Suprapubic skin (tissue), 4 donors: ENCODE data around the gene DNAJB1. TPM values are rescaled to one million over a fixed set of nuclear protein-coding genes. Genes with fewer than 3 reads are reported as not detected.

Experiments used
- DNase-seq, 2 donors: peaks; one replicate each; pipeline ENCODE4 v3.0.0-alpha.2; 2019; ENCODE audit warnings: low spot score in 2 of 2
- H3K27ac ChIP-seq: fragments of 200-600 bp; sonication (generic); one replicate; pipeline ENCODE4 v1.5.1; 2019
- H3K27me3 ChIP-seq: fragments of 200-600 bp; sonication (generic); one replicate; pipeline ENCODE4 v1.5.1; 2019
- H3K36me3 ChIP-seq: fragments of 200-600 bp; sonication (generic); one replicate; pipeline ENCODE4 v1.5.1; 2019
- H3K4me1 ChIP-seq: fragments of 200-600 bp; sonication (generic); one replicate; pipeline ENCODE4 v1.5.1; 2019
- H3K4me3 ChIP-seq: fragments of 200-600 bp; sonication (generic); one replicate; pipeline ENCODE4 v1.5.1; 2019; ENCODE audit warnings: mild to moderate bottlenecking
- H3K9me3 ChIP-seq: fragments of 200-600 bp; sonication (generic); one replicate; pipeline ENCODE4 v1.5.1; 2019
- CTCF ChIP-seq, 2 donors: fragments of 200-600 bp in 1 of 2; fragments of 450-650 bp in 1 of 2; sonication (generic) in 1 of 2; IDR thresholded peaks; one replicate each; pipeline ENCODE4 v1.5.1; 2016 to 2019; ENCODE audit warnings: antibody characterized with exemption in 2 of 2, mild to moderate bottlenecking in 1 of 2, moderate library complexity in 1 of 2
- EP300 ChIP-seq: sonication (generic); formaldehyde crosslinking; IDR thresholded peaks from one replicate; pipeline ENCODE4 v1.6.1; 2017; ENCODE audit warnings: antibody characterized with exemption
- POLR2A ChIP-seq, 2 donors: fragments of 450-650 bp; IDR thresholded peaks; one replicate each; pipeline ENCODE4 v1.6.1; 2017; ENCODE audit warnings: antibody characterized with exemption in 2 of 2, mild to moderate bottlenecking in 2 of 2, moderate library complexity in 2 of 2
- POLR2AphosphoS5 ChIP-seq, 3 donors: sonication (generic); formaldehyde crosslinking; IDR thresholded peaks; one replicate each; pipeline ENCODE4 v1.6.1; 2017; ENCODE audit warnings: antibody characterized with exemption in 3 of 3
- WGBS: methylation state at CpG from one replicate; pipeline ENCODE4 v1.1.5; 2018; 5-methylcytosine and 5-hydroxymethylcytosine counted together
- total RNA-seq, 4 donors: library from RNA; depleted of rRNA; stranded (reverse); fragments of >200 nt; gene quantifications; one replicate each; pipeline ENCODE4 v1.1.0, GENCODE V29; 2016

DNAJB1 gene
- total RNA-seq, 4 donors from 2014 or later: 54.5 to 197 (median 145) TPM

- TF ChIP-seq EP300: no peak
- TF ChIP-seq POLR2AphosphoS5 (IDR thresholded peaks at IDR 0.05): no peak
- TF ChIP-seq POLR2A (IDR thresholded peaks at IDR 0.05): no peak
- no peak for TF ChIP-seq CTCF (IDR thresholded peaks at IDR 0.05)
- Histone ChIP-seq H3K27me3 (no peaks in the 10 kb centered on the region), H3K9me3 (no peaks in the 10 kb centered on the region), H3K4me1 (peaks cover 83% of the 10 kb centered on the region), H3K4me3 (no peak overlapping the region), H3K36me3 (peaks cover 18% of the 10 kb centered on the region), H3K27ac (peak overlapping the region; percentile 68)
- no peak for DNase-seq
- WGBS: 100% methylated on average over 1 of the region's 6 CpGs
Measured at GRCh38 chr19:14560776-14561108, 42.5 kb upstream of the DNAJB1 start.

GRCh38 chr19:14559916-14560775 lies 41.9 kb upstream of the DNAJB1 start:
- no peaks in the 10 kb centered on the region for H3K9me3 ChIP-seq
- 58% methylated on average over 22 of the region's 28 CpGs for WGBS
- H3K36me3 ChIP-seq: peaks cover 12% of the 10 kb centered on the region
- peak overlapping the region; percentile 68 for H3K27ac ChIP-seq
- DNase-seq: no peak
- peaks cover 87% of the 10 kb centered on the region for H3K4me1 ChIP-seq
- no peak for TF ChIP-seq EP300
- no peak overlapping the region for H3K4me3 ChIP-seq
- no peaks in the 10 kb centered on the region for H3K27me3 ChIP-seq

- H3K27me3 ChIP-seq: no peaks in the 10 kb centered on the region
- no peak overlapping the region for H3K27ac ChIP-seq
- 65% methylated on average over 15 of the region's 23 CpGs for WGBS
- no peak for DNase-seq
- TF ChIP-seq EP300 (no peak), POLR2A (IDR thresholded peaks at IDR 0.05) (no peak)
- no peaks in the 10 kb centered on the region for H3K9me3 ChIP-seq
- peaks cover 1% of the 10 kb centered on the region for H3K36me3 ChIP-seq
- no peak overlapping the region for H3K4me3 ChIP-seq
- H3K4me1 ChIP-seq: peaks cover 94% of the 10 kb centered on the region
Measured at GRCh38 chr19:14558370-14559066, 40.3 kb upstream of the DNAJB1 start.

GRCh38 chr19:14556662-14557188 lies 38.5 kb upstream of the DNAJB1 start:
- 26% methylated on average over 7 of the region's 18 CpGs for WGBS
- peak; percentile 89 to 99 for TF ChIP-seq CTCF (IDR thresholded peaks at IDR 0.05)
- no peak for TF ChIP-seq EP300
- TF ChIP-seq POLR2A (IDR thresholded peaks at IDR 0.05): no peak
- TF ChIP-seq POLR2AphosphoS5 (IDR thresholded peaks at IDR 0.05): peak in 1 of 3 donors; percentile 32
- peak in 1 of 2 donors; percentile 78 for DNase-seq
- no peaks in the 10 kb centered on the region for H3K27me3 ChIP-seq
- no peaks in the 10 kb centered on the region for H3K9me3 ChIP-seq
- H3K4me1 ChIP-seq: peaks cover 94% of the 10 kb centered on the region
- no peaks in the 10 kb centered on the region for H3K36me3 ChIP-seq
- peak overlapping the region; percentile 49 for H3K27ac ChIP-seq
- peak overlapping the region; percentile 13 for H3K4me3 ChIP-seq

- DNase-seq: no peak
- H3K36me3 ChIP-seq: no peaks in the 10 kb centered on the region
- H3K27me3 ChIP-seq: no peaks in the 10 kb centered on the region
- H3K9me3 ChIP-seq: no peaks in the 10 kb centered on the region
- H3K4me1 ChIP-seq: peaks cover 94% of the 10 kb centered on the region
- peak overlapping the region; percentile 49 for H3K27ac ChIP-seq
- H3K4me3 ChIP-seq: peak overlapping the region; percentile 13
- TF ChIP-seq POLR2A (IDR thresholded peaks at IDR 0.05): no peak
- TF ChIP-seq CTCF (IDR thresholded peaks at IDR 0.05): no peak
- no peak for TF ChIP-seq EP300
- no peak for TF ChIP-seq POLR2AphosphoS5 (IDR thresholded peaks at IDR 0.05)
- WGBS: 55% methylated on average over 12 of the region's 12 CpGs
Measured at GRCh38 chr19:14555918-14556661, 37.9 kb upstream of the DNAJB1 start.
